Measurements from ENCODE around the gene SDK1. TPM values are rescaled to one million over a fixed set of nuclear protein-coding genes. Genes with fewer than 3 reads are reported as not detected.

SDK1 gene
- total RNA-seq, 1 donor from 2014 or later: 4.3 TPM

GRCh38 chr7:3436112-3436511 lies 135.1 kb downstream of the SDK1 start:
- Mint-ChIP-seq H3K36me3 (ENCODE audit: low read depth, unreplicated experiment) (no peaks in the 10 kb centered on the region), H3K27ac (ENCODE audit: unreplicated experiment) (no peak overlapping the region), H3K9me3 (ENCODE audit: unreplicated experiment) (no peaks in the 10 kb centered on the region), H3K27me3 (ENCODE audit: unreplicated experiment) (no peaks in the 10 kb centered on the region), H3K4me3 (ENCODE audit: unreplicated experiment) (no peak overlapping the region), H3K4me1 (ENCODE audit: unreplicated experiment) (no peaks in the 10 kb centered on the region)
- no peak for TF ChIP-seq CTCF (IDR thresholded peaks at IDR 0.05; ENCODE audit: unreplicated experiment)
- no peak for DNase-seq (ENCODE audit: low spot score)

GRCh38 chr7:3436746-3437145 lies 135.7 kb downstream of the SDK1 start:
- DNase-seq (ENCODE audit: low spot score): no peak
- H3K36me3 Mint-ChIP-seq (ENCODE audit: low read depth, unreplicated experiment): no peaks in the 10 kb centered on the region
- H3K9me3 Mint-ChIP-seq (ENCODE audit: unreplicated experiment): no peaks in the 10 kb centered on the region
- H3K4me1 Mint-ChIP-seq (ENCODE audit: unreplicated experiment): no peaks in the 10 kb centered on the region
- H3K27me3 Mint-ChIP-seq (ENCODE audit: unreplicated experiment): no peaks in the 10 kb centered on the region
- TF ChIP-seq CTCF (IDR thresholded peaks at IDR 0.05; ENCODE audit: unreplicated experiment): no peak
- no peak overlapping the region for H3K27ac Mint-ChIP-seq (ENCODE audit: unreplicated experiment)
- H3K4me3 Mint-ChIP-seq (ENCODE audit: unreplicated experiment): no peak overlapping the region

GRCh38 chr7:3437467-3437866 lies 136.4 kb downstream of the SDK1 start:
- H3K9me3 Mint-ChIP-seq (ENCODE audit: unreplicated experiment): no peaks in the 10 kb centered on the region
- no peak for DNase-seq (ENCODE audit: low spot score)
- H3K36me3 Mint-ChIP-seq (ENCODE audit: low read depth, unreplicated experiment): no peaks in the 10 kb centered on the region
- no peak for TF ChIP-seq CTCF (IDR thresholded peaks at IDR 0.05; ENCODE audit: unreplicated experiment)
- H3K27ac Mint-ChIP-seq (ENCODE audit: unreplicated experiment): no peak overlapping the region
- H3K4me1 Mint-ChIP-seq (ENCODE audit: unreplicated experiment): no peaks in the 10 kb centered on the region
- no peak overlapping the region for H3K4me3 Mint-ChIP-seq (ENCODE audit: unreplicated experiment)
- no peaks in the 10 kb centered on the region for H3K27me3 Mint-ChIP-seq (ENCODE audit: unreplicated experiment)

- no peak overlapping the region for H3K27ac Mint-ChIP-seq (ENCODE audit: unreplicated experiment)
- no peak overlapping the region for H3K4me3 Mint-ChIP-seq (ENCODE audit: unreplicated experiment)
- H3K27me3 Mint-ChIP-seq (ENCODE audit: unreplicated experiment): no peaks in the 10 kb centered on the region
- no peaks in the 10 kb centered on the region for H3K36me3 Mint-ChIP-seq (ENCODE audit: low read depth, unreplicated experiment)
- DNase-seq (ENCODE audit: low spot score): no peak
- no peak for TF ChIP-seq CTCF (IDR thresholded peaks at IDR 0.05; ENCODE audit: unreplicated experiment)
- H3K9me3 Mint-ChIP-seq (ENCODE audit: unreplicated experiment): no peaks in the 10 kb centered on the region
- H3K4me1 Mint-ChIP-seq (ENCODE audit: unreplicated experiment): no peaks in the 10 kb centered on the region
Observed at GRCh38 chr7:3438352-3438751, 137.3 kb downstream of the SDK1 start.

- Mint-ChIP-seq H3K27ac (ENCODE audit: unreplicated experiment) (no peak overlapping the region), H3K4me1 (ENCODE audit: unreplicated experiment) (no peaks in the 10 kb centered on the region), H3K4me3 (ENCODE audit: unreplicated experiment) (no peak overlapping the region), H3K9me3 (ENCODE audit: unreplicated experiment) (no peaks in the 10 kb centered on the region), H3K27me3 (ENCODE audit: unreplicated experiment) (no peaks in the 10 kb centered on the region), H3K36me3 (ENCODE audit: low read depth, unreplicated experiment) (no peaks in the 10 kb centered on the region)
- no peak for TF ChIP-seq CTCF (IDR thresholded peaks at IDR 0.05; ENCODE audit: unreplicated experiment)
- DNase-seq (ENCODE audit: low spot score): no peak
Observed at GRCh38 chr7:3439333-3440030, 138.4 kb downstream of the SDK1 start.

All from endothelial cell (in vitro differentiated cells).